ENCODE data around the gene HNRNPUL1.

GRCh38 chr19:41319500-41320184, 55.5 kb downstream of the HNRNPUL1 start:
- TF ChIP-seq, protein P1, sequence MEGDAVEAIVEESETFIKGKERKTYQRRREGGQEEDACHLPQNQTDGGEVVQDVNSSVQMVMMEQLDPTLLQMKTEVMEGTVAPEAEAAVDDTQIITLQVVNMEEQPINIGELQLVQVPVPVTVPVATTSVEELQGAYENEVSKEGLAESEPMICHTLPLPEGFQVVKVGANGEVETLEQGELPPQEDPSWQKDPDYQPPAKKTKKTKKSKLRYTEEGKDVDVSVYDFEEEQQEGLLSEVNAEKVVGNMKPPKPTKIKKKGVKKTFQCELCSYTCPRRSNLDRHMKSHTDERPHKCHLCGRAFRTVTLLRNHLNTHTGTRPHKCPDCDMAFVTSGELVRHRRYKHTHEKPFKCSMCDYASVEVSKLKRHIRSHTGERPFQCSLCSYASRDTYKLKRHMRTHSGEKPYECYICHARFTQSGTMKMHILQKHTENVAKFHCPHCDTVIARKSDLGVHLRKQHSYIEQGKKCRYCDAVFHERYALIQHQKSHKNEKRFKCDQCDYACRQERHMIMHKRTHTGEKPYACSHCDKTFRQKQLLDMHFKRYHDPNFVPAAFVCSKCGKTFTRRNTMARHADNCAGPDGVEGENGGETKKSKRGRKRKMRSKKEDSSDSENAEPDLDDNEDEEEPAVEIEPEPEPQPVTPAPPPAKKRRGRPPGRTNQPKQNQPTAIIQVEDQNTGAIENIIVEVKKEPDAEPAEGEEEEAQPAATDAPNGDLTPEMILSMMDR (IDR thresholded peaks at IDR 0.05), result no peak
- no peak for TF ChIP-seq POLR2A (IDR thresholded peaks at IDR 0.05)
